Tibial nerve (tissue), 4 donors: ENCODE results near the gene GNAT1.

Experiments used
- CTCF ChIP-seq, 5 experiments: fragments of 200-600 bp in 3 of 5; fragments of 450-650 bp in 2 of 5; sonication (generic) in 3 of 5; IDR thresholded peaks; one replicate each; pipeline ENCODE4 v1.5.1; 2016 to 2019; ENCODE audit warnings: antibody characterized with exemption in 5 of 5, mild to moderate bottlenecking in 3 of 5, moderate library complexity in 2 of 5
- EP300 ChIP-seq, 2 donors: sonication (generic); formaldehyde crosslinking; IDR thresholded peaks; one replicate each; pipeline ENCODE4 v1.6.1; 2017; ENCODE audit warnings: antibody characterized with exemption in 2 of 2, mild to moderate bottlenecking in 1 of 2
- POLR2A ChIP-seq, 2 donors: fragments of 450-650 bp; IDR thresholded peaks; one replicate each; pipeline ENCODE4 v1.6.1; 2017; ENCODE audit warnings: antibody characterized with exemption in 2 of 2, mild to moderate bottlenecking in 2 of 2, moderate library complexity in 2 of 2

GRCh38 chr3:50155891-50156290, 35.5 kb upstream of the GNAT1 start:
- TF ChIP-seq CTCF (IDR thresholded peaks at IDR 0.05), result no peak
- no peak for TF ChIP-seq POLR2A (IDR thresholded peaks at IDR 0.05)
- no peak for TF ChIP-seq EP300 (IDR thresholded peaks at IDR 0.05)
